GM12891 (cell line): Measurements from ENCODE around the gene ZFYVE9.

Experiments
- PAX5 ChIP-seq: IDR thresholded peaks from 2 replicates; pipeline ENCODE4 v1.6.1; 2011; ENCODE audit warnings: low read length, moderate library complexity, mild to moderate bottlenecking; ENCODE audit not compliant: insufficient read depth, severe bottlenecking
- POLR2A ChIP-seq: IDR thresholded peaks from 2 replicates; pipeline ENCODE4 v1.6.1; 2011; ENCODE audit warnings: low read depth, low read length, control low read depth
- POLR2AphosphoS5 ChIP-seq: IDR thresholded peaks from 2 replicates; pipeline ENCODE4 v1.6.1; 2011; ENCODE audit warnings: low read depth, low read length, control low read depth
- SPI1 ChIP-seq: IDR thresholded peaks from 2 replicates; pipeline ENCODE4 v1.6.1; 2011; ENCODE audit warnings: low read depth, low read length, control low read depth
- TAF1 ChIP-seq: IDR thresholded peaks from 2 replicates; pipeline ENCODE4 v1.6.1; 2011; ENCODE audit warnings: low read depth, low read length, control low read depth

GRCh38 chr1:52195161-52195560 is 53.3 kb downstream of the ZFYVE9 start:
- TF ChIP-seq TAF1 (no peak), POLR2A (no peak), PAX5 (no peak), POLR2AphosphoS5 (no peak), SPI1 (no peak)
